Gastrocnemius medialis (tissue), 4 donors: Measurements from ENCODE around the gene NR3C2. TPM values are rescaled to one million over a fixed set of nuclear protein-coding genes. Genes with fewer than 3 reads are reported as not detected.

Experiments
- ATAC-seq, 2 donors: fragments of 150-250 bp; one replicate each; pipeline ENCODE4 v1.9.1; 2016
- DNase-seq, 2 donors: peaks; one replicate each; pipeline ENCODE4 v3.0.0-alpha.2; 2019
- H3K27ac ChIP-seq, 4 donors: fragments of 200-600 bp; sonication (generic); 1 replicate in 1 of 4; 2 replicates in 3 of 4; pipeline ENCODE4 v1.5.1; 2016 to 2018; ENCODE audit warnings: mild to moderate bottlenecking in 2 of 4, moderate library complexity in 1 of 4
- H3K27me3 ChIP-seq, 3 donors: fragments of 200-600 bp; sonication (generic) in 2 of 3; 1 replicate in 1 of 3; 2 replicates in 2 of 3; pipeline versions ENCODE4 v1.5.1 to v1.6.0; 2016 to 2019; ENCODE audit warnings: mild to moderate bottlenecking in 1 of 3, moderate library complexity in 1 of 3
- H3K36me3 ChIP-seq, 2 donors: fragments of 200-600 bp; sonication (generic) in 1 of 2; one replicate each; pipeline ENCODE4 v1.5.1; 2017 to 2018
- H3K4me1 ChIP-seq, 2 donors: fragments of 200-600 bp; sonication (generic) in 1 of 2; one replicate each; pipeline ENCODE4 v1.5.1; 2016 to 2017; ENCODE audit warnings: mild to moderate bottlenecking in 2 of 2
- H3K4me3 ChIP-seq, 4 donors: fragments of 200-600 bp; sonication (generic) in 3 of 4; 1 replicate in 1 of 4; 2 replicates in 3 of 4; pipeline ENCODE4 v1.5.1; 2016 to 2019; ENCODE audit warnings: mild to moderate bottlenecking in 2 of 4
- H3K9me3 ChIP-seq, 3 donors: fragments of 200-600 bp; sonication (generic) in 2 of 3; 1 replicate in 1 of 3; 2 replicates in 2 of 3; pipeline ENCODE4 v1.5.1; 2016 to 2019
- CTCF ChIP-seq, 5 experiments: fragments of 450-650 bp in 3 of 5; fragments of 200-600 bp in 2 of 5; sonication (generic) in 2 of 5; IDR thresholded peaks in 4 of 5; conservative IDR thresholded peaks in 1 of 5; 1 replicate in 4 of 5; 2 replicates in 1 of 5; pipeline ENCODE4 v1.5.1; 2016 to 2019; ENCODE audit warnings: antibody characterized with exemption in 5 of 5, mild to moderate bottlenecking in 3 of 5, moderate library complexity in 3 of 5
- POLR2A ChIP-seq, 2 donors: fragments of 450-650 bp; IDR thresholded peaks; one replicate each; pipeline ENCODE4 v1.6.1; 2017; ENCODE audit warnings: antibody characterized with exemption in 2 of 2, mild to moderate bottlenecking in 2 of 2, moderate library complexity in 2 of 2
- in situ Hi-C, 4 donors: fragments of 200-750 bp; cut with MboI; loops; one replicate each; pipeline versions ENCODE4 v1.15.0 to v1.8.0; 2017; ENCODE audit warnings: low sequenced_read_pairs in 4 of 4
- intact Hi-C: fragments of 100-400 bp; cut with DNase I; formaldehyde crosslinking; loops from one replicate; pipeline ENCODE4 v1.15.1; 2023; ENCODE audit warnings: low total_unique reads
- total RNA-seq, 4 donors: library from RNA; depleted of rRNA; stranded (reverse); fragments of >200 nt; gene quantifications; one replicate each; pipeline versions ENCODE4 v1.1.0 to v1.2.3, GENCODE V29; 2016

The NR3C2 gene
- total RNA-seq, 4 donors from 2014 or later, result 5.6 to 10.4 (median 8.1) TPM

GRCh38 chr4:148397771-148398170, 44.4 kb downstream of the NR3C2 start:
- TF ChIP-seq CTCF (IDR thresholded peaks at IDR 0.05 in 4 of 5, conservative IDR thresholded peaks at IDR 0.05 in 1 of 5), result no peak
- no peak overlapping the region for H3K27ac ChIP-seq
- H3K27me3 ChIP-seq, result no peaks in the 10 kb centered on the region
- H3K4me3 ChIP-seq, result no peak overlapping the region
- no peak for ATAC-seq
- no peak for DNase-seq
- no peaks in the 10 kb centered on the region for H3K9me3 ChIP-seq
- no peaks in the 10 kb centered on the region for H3K36me3 ChIP-seq
- in situ Hi-C loops, result no loop called here
- H3K4me1 ChIP-seq, result peaks cover 21 to 30% of the 10 kb centered on the region in 2 donors
- intact Hi-C loops, result no loop called here

GRCh38 chr4:148396986-148397673, 45.1 kb downstream of the NR3C2 start:
- H3K27ac ChIP-seq, result no peak overlapping the region
- intact Hi-C loops, result no loop called here

GRCh38 chr4:148395771-148396170, 46.4 kb downstream of the NR3C2 start:
- intact Hi-C loops, result no loop called here
- DNase-seq (no peak), ATAC-seq (peak in 1 of 2 donors; percentile 49)
- Histone ChIP-seq H3K4me3 (no peak overlapping the region), H3K4me1 (peaks cover 20 to 24% of the 10 kb centered on the region in 2 donors), H3K27me3 (no peaks in the 10 kb centered on the region), H3K9me3 (no peaks in the 10 kb centered on the region), H3K27ac (no peak overlapping the region), H3K36me3 (no peaks in the 10 kb centered on the region)
- no peak for TF ChIP-seq CTCF (IDR thresholded peaks at IDR 0.05 in 4 of 5, conservative IDR thresholded peaks at IDR 0.05 in 1 of 5)
- TF ChIP-seq POLR2A (IDR thresholded peaks at IDR 0.05), result no peak
- in situ Hi-C loops, result no loop called here

More at GRCh38 chr4:148396986-148397673, 45.1 kb downstream of the NR3C2 start:
- no peaks in the 10 kb centered on the region for H3K36me3 ChIP-seq
- H3K4me3 ChIP-seq, result no peak overlapping the region
- no peaks in the 10 kb centered on the region for H3K9me3 ChIP-seq
- H3K4me1 ChIP-seq, result peaks cover 21 to 25% of the 10 kb centered on the region in 2 donors
- ATAC-seq, result no peak
- in situ Hi-C loops, result no loop called here
- no peak for DNase-seq
- H3K27me3 ChIP-seq, result no peaks in the 10 kb centered on the region
- no peak for TF ChIP-seq POLR2A (IDR thresholded peaks at IDR 0.05)
- TF ChIP-seq CTCF (IDR thresholded peaks at IDR 0.05 in 4 of 5, conservative IDR thresholded peaks at IDR 0.05 in 1 of 5), result no peak

- H3K4me3 ChIP-seq, result no peak overlapping the region
- peaks cover 7 to 16% of the 10 kb centered on the region in 2 donors for H3K4me1 ChIP-seq
- no peak overlapping the region for H3K27ac ChIP-seq
- intact Hi-C loops, result no loop called here
- TF ChIP-seq CTCF (IDR thresholded peaks at IDR 0.05 in 4 of 5, conservative IDR thresholded peaks at IDR 0.05 in 1 of 5) (no peak), POLR2A (IDR thresholded peaks at IDR 0.05) (no peak)
- no peak for DNase-seq
- H3K27me3 ChIP-seq, result no peaks in the 10 kb centered on the region
- H3K9me3 ChIP-seq, result no peaks in the 10 kb centered on the region
- ATAC-seq, result no peak
- in situ Hi-C loops, result no loop called here
- H3K36me3 ChIP-seq, result no peaks in the 10 kb centered on the region
Observed at GRCh38 chr4:148391056-148391455, 51.2 kb downstream of the NR3C2 start.

GRCh38 chr4:148390311-148390710, 51.9 kb downstream of the NR3C2 start:
- intact Hi-C loops, result no loop called here
- Histone ChIP-seq H3K4me3 (no peak overlapping the region), H3K36me3 (no peaks in the 10 kb centered on the region), H3K4me1 (peaks cover 0 to 8% of the 10 kb centered on the region in 2 donors), H3K9me3 (no peaks in the 10 kb centered on the region), H3K27me3 (no peaks in the 10 kb centered on the region), H3K27ac (no peak overlapping the region)
- no peak for TF ChIP-seq POLR2A (IDR thresholded peaks at IDR 0.05)
- no peak for TF ChIP-seq CTCF (IDR thresholded peaks at IDR 0.05 in 4 of 5, conservative IDR thresholded peaks at IDR 0.05 in 1 of 5)
- no peak for ATAC-seq
- in situ Hi-C loops, result no loop called here
- no peak for DNase-seq
